Measurements from ENCODE around the gene MAN1A1.

MAN1A1 gene

DNA sequence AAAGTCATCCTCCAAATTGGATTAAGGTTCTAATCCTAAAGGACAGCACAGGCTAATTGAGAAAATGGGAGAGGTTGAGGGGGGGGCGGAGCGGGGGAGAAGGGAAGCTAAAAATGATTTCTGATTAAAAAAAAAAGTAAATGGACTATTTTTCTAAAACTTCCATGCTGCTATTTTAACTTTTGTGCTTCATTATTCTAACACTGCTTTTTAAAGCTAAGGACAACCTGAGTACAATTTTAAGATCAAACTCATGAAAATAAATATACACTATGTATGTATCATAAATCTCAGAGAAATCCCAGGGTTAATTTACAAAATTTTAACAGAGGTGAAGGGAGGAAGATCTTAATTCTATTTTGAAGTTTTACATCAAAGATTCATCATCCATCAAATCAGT, 4.4 kb downstream of the MAN1A1 start:
- no peak for DNase-seq

DNA sequence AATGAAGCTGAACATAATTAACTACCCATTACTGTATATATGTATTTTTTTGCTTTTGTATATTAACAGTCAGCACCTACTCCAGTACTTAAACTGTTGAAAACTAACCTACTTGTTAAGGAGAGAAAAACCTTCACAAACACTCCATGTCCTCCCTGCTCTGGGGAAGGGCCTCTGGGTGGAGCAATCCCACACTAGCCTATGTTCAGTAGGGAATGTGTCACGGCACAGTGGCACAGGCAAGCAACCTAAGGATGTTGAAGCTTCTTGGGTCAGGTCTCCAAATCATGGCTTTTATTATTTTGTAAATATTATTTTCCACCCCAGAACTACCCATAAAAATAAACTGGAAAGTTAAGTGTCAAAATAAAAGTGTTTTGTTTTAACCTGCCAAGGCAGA, 5.3 kb downstream of the MAN1A1 start:
- DNase-seq = no peak

DNA sequence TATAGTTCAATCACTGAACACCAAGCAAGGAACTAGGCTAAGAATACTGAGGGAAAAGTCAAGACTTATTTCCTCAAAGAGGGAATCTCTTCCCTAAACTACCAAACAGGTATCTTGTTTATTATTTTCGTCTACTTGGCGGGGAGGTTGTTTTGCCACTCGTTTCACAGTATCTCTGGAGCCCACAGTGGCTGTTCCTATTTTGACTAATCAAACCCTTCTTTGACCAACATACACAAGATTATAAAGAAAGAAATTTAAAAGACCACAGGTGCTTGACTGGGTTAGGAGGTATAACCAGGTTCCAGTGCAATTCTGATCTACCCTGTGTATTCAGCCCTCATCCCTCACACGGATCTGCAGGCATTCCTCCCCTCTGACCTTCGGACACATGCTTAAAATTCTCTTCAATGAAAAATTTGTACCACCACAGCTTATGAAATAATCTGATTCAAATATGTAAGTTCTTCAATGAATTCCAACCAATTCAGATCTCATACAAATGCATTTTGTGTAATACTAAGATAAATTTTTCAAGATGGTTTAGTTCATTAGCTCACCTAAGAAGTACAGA, 5.9 kb downstream of the MAN1A1 start:
- no peak for DNase-seq

DNA sequence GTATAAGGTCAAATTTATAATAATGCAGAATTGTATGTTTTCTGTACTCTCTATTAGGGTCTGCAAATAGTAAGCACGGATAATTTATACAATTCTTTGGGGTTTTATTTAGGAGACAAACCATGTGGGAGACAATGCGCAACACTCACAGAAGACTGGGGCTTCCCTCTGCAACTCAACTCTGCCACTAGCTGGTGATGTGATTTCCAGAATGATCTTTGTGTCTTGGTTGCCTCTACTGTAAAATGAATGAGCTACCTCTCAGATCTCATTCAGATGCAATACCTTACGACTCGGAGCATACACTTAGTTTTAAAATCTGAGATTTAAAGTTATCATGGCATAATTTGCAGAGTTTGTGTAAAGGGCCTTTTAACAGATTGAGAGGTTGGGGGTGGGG, 6.4 kb downstream of the MAN1A1 start:
- no peak for DNase-seq

DNA sequence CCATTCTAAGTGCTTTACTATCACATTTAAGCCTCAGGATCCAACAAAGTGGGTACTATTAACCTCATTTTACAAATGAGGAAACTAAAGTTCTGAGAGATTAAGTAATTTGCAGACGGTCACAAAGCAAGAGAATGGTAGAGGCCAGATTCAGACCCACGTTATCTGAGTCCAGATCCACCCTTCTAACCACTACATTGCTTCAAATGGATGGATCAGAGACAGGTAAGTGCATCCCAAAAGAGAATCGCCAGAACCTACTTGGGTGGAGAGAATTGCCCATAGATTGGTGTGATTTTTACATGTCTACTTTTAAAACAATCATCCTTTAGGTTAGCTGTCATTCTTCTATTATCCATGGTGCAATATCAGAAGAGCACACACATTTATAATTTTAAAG, 7.1 kb downstream of the MAN1A1 start:
- no peak for DNase-seq

DNA sequence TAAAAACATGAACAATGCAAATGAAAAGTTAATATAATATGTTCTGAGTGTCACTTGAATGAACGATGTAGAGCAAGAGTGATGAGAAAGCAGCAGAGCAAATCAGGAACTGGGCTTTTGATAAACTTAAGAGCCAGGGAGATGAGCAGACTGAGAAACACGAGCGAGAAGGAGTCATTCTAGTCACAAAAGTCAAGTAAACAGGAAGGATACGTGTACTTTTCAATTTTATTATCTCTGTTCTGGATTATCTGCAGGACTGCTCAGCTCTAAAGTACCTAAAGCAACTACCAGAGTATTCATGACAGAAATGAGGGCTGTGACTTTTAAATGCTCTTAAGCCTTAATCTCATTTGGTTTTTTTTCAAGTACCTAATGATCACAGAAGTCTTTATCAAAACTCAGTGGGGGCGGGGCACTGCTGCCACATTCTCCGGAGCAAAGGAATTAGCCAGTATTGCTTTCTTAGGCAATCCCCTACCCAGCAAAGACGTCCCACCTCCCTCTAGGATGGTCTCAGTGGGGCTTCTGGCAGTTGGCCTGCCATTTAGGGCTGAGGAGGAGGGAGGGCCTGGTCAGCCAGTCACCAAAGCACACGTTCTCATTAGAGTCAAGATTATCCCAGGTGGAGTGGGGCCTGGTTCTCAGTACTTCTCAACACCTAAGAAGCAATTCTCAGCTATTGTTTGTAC, 8.6 kb downstream of the MAN1A1 start:
- no peak for DNase-seq

DNA sequence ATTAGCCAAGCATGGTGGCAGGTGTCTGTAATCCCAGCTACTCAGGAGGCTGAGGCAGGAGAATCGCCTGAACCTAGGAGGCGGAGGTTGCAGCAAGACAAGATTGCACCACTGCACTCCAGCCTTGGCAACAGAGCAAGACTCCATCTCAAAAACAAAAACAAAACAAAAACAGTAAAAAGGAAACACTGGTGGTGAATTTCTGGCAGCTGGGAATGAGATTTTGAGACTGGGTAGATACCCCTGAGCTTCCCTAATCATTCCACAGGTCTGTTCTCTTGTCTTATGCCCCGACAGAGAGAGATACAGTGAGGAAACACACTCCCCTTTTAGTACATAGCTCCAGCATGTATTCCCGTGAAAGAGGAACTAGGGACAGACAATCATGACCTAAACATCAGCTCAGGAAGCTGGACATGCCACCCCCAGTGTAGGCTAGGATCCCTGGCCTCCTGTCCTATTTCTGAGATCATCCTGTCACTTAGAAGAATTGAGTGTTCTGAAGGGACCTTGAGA, 9.6 kb downstream of the MAN1A1 start:
- no peak for DNase-seq

DNA sequence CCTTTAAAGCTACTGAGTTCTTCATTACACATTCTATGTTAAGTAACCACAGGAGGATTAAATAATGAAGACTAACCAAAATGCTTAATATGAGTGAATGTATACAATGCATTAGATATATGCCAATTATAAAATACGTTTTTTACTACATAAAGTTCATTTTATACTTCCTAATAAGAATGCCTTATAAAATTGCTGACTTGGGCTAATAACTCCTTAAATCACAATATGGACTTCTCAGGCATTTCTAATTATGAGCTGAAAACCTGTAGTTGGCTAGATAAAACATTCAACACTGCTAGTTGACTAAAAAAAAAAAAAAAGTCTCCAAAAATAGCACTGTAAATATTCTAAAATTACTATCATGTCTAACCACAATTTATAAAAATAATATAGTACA, 11.8 kb downstream of the MAN1A1 start:
- no peak for DNase-seq

DNA sequence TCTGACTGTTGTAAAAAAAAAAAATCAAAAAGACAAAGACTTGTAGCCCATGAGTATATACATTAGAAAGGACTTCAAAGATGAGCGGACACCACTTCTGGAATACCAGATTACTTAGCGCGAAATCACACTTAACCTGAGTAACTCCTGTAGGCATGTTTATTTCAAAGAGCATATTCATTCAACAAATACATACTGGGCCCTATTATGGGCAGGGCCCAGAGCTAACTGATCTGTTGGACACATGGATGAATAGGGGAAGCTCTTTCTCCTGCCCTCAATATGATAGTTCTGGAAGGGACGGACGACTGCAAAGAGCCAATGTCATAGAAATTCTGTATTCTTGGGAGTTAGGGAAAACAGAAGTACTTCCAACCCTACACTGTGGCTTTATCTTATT, 12.3 kb downstream of the MAN1A1 start:
- no peak for DNase-seq

DNA sequence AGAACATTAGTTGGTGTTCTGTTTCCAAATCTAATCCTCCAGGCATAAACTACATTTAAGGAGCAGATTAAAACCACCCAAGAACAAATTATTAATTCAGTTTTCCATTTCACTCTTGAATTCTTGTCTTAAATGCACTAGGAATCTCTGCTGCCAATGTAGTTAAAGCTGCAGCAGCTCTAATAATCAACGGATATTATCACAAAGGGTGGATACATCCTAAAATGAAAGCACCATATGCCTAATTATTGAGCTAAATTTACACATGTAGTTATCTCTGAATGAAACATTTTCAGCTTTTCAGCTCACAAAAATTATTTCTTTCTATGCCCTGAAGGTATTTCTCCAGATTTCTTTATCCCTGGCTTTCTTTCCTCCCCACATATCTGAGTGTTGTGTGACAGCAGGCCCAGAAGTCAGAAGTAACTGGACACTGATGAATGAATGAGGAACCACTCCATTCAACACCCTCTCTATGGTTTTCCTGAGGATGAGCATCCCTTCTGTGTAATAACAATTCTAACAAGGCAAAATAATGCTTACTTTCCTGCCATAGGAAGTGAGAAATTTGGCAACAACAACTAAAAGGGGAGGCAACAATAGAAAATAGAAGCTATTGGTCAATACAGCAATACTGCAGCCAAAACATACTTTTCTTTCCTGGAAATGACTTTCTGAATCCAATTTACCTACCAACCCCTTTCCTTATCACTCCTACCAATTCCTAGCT, 14.9 kb downstream of the MAN1A1 start:
- DNase-seq = no peak

DNA sequence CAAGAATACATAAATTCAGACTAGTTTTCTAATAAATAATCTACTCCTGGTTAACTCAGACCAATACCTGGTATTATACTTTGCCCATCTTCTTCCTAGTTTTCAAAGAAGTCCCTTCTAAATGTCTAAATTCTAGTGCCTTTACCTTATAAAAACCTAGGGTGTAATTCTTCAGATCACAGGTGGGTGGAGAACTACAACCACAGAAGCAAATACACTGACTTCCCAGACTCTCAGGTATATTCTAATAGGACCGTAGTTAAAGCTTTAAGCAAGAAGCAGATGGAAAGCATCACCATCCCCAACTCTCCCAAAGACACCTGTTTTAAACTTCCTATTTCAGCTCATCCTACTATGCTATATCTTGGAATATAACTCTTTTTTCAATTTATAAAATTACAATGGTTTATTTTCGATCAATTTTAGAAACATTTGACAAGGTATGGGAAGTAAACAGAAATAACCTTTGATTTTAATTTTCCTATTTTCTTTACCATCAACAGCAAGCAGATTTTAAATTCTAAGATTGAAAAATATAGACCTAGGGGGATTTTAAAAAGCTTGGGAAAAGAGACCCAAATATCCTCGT, 15.8 kb downstream of the MAN1A1 start:
- DNase-seq = no peak

DNA sequence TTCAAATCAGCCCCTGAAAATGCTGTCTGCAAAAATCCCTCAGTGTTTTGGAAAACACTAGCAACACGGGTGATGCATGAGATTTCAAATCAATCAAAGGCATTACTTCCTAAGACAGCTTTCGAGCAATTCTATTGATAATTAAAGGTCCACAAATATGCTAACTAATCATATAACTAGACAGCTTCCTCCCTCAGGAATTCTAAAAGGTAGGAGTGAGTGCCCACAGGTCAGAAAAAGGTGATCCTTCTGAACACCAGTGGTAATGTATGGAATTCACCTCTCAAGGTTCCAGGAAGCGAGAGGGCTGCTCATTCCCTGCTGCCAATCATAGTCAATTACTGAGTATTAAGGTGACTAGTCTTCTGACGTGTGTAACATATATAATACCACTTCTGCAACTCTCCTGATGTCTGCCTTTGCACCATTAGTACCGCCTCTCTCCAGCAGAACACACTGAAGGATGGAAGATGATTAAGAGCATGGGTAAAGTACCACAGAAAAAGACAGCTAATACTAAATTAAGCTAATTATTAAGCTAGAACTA, 16.4 kb downstream of the MAN1A1 start:
- no peak for DNase-seq

DNA sequence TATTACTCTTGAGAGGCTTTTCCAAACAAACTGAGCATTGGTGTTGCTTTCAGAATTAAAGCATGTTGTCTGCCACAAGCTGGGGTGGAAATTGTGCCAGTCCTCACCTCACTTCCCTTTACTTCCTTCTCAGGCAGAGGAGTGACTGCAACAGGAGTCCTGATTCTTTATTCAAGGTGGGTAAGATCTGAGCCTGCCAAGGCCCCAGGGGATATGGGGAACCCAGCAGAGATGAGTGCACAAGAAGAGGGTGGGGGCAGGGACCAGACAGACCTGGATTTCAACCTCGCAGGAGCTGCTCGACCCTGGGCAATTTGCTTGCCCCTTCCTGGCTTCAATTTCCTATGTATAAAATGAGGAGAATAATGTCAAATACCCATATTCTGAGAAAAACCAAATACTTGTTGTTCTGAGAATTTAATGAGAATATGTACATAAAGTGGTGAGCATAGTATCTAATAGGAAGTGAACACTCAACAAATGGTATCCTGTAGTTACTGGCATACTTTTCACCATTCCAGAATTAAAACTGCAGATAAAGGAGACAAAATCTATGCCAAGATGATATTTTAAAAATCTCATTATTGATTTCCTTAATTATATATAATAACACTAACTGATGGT, 17.8 kb downstream of the MAN1A1 start:
- no peak for DNase-seq

DNA sequence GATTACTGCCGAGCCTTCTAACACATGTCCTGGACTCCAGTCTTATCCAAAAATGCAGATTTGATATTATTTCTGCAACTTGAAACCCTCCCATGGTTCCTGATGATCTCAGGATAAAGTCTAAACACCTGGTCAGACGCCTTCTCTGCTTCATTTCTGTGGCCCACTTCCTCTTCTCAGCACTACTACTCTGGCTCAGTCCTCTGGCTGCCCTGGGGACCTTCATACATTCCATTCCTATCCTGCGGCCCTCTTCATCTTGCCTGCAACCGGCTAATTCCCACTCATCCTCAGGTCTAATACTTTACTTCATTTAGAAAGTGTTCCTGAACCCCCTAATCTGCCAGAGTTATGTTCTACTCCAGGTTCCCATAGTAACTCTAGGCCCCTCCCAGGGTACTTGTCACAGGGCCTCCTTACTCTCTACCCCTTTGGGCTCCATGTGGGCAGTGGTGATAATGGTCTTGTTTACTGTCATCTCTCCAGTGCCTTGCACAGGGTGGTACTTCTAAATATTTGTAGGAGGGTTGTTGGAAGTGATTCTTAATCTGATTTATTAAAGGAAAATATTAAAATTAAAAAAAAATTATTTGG, 18.9 kb downstream of the MAN1A1 start:
- DNase-seq = no peak

DNA sequence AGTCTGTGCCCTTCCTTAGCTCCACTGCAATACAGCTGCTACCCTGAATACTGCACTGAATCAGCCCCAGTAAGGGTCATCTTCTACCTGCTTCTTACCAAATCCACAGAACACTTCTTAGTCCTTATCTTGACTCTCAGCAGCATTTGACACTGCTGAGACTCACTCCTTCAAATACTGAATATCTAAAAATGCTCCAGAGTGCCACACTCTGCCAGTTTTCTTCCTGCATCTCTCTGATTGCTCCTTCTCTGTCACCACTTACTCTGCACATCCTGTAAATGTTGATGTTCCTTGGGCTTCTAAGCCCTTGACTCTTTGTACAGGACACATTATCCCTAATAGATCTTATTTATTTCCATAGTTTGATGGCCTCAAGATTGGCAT, 19.8 kb downstream of the MAN1A1 start:
- DNase-seq = no peak

DNA sequence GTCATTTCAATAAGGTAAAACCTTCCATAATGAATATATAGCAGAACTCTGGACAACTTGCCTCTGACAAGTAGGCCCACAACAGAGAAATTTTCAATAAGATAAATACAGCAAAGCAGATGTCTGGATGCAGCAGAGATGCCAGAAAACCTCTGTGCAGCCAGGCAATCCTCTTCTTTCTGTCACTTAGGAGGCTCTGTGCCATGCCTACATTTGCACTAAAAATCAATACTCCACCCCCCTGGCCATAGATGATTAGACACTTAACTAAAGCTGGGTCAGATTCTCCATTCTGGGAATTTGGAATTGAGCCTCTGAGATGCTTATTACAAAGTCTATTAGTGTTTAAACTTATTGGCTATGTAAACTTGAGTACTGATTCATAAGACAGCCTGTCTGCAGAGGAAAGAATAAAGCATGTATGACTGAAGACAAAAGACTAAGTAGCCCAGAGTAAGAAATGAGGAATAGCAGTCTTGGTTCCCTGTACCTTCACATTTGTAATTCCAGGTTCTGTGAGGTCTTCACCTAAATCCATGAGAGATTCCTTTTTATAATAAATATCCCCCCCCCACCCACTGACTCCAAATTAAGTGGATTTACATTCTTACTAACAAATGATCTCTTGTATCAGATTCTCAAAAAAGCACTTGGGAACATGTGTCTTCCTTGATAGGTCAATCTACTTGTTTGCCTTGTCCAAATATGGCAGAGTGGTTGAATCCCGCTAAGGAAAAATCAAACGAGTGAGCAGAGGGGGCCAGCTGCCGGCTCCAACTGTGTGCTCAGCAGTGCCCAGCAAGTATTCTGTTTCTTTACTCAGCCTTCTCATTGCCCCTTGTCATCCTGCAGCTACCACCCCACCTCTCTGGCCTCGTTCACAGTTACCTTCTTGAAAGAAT, 20.4 kb downstream of the MAN1A1 start:
- DNase-seq = no peak

DNA sequence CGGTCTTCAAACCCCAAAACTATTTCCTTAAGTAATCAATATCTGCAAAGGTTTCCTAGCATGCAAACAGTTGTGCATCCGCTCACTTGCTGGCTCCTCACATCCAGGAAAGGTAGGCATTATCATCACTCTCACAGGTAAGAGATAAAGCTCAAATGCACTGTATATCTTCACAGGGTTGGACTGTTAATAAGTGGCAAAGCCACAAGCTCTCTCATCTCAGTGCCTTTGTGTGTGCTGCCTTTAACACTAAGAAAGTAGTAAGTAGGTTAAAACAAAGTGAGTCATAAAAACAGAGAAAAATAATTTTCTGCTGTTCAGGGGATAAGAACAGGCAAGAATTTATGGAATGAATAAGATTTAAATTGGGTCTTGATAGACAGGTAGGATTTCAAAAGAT, 21.3 kb downstream of the MAN1A1 start:
- no peak for DNase-seq

DNA sequence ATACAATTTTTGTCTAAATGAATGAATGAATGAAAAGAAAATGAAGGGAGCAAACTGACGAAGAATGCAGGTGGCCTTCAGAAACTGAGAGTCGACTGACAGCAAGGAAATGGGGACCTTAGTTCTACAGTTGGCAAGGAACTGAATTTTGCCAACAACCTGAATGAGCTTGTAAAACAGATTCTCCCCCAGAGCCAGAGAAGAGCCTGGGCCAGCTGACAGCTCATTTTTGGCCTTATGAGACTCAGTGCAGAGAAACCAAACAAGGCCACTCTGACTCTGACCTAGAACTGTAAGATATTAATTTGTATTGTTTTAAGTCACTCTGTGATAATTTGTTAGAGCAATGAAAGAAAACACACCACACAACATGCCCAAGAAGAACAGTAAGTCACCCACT, 21.8 kb downstream of the MAN1A1 start:
- DNase-seq = no peak

DNA sequence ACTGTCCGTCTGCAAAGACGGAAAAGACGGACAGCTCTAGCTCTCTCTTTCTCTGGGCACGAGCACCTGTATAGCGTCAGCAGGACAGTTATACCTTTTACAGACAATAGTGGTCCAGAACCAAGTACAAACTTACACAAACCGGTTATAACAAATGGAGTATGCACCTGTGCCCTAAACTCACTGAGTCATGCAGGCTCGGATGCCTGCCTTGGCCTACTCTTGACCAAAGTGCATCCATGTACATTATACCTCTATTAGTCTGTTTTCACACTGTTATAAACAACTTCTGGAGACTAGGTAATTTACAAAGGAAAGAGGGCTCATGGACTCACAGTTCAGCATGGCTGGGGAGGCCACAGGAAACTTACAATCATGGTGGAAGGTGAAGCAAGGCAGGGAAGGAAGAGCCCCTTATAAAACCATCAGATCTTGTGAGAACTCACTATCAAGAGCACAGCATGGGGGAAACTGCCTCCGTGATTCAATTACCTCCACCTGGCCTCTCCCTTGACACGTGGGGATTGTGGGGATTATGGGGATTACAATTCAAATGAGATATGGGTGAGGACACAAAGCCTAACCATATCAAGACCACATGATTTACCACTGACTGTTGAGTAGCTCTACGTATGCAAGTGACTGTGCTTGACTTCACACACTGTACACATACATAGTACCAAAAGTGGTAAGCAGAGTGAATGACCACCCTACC, 23.1 kb downstream of the MAN1A1 start:
- DNase-seq = no peak

DNA sequence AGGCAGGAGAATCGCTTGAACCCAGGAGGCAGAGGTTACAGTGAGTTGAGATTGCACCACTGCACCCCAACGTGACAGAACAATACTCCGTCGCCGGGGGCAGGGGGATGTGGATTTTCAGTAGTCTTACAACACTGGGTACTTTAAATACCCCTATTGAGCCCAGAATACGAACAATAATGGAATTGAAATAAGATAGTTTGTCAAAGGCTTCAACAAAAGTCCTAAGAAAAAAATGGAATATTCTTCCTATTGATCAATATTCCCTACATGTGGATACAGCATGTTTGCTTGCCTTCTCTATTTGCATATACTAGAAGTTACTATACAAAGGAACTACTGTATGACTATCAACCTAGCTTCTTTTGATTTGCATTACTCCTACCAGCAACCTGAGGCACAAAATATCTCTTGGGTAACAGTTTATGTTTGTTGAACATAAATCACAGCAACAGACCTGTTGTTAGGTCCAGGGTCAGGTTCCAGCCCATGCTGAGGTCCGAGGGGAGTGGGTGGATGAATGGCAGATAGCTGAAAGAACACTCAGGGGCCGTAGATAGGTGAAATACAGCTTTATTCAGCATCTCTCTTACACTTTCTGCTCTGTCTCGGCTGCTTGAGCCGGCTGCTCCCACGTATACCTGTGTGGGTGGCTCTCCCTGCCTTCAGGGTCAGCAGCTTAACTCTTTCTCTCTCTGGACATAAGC, 23.8 kb downstream of the MAN1A1 start:
- no peak for DNase-seq
